BLaER1 treated with 17β-estradiol and CSF1 and Interleukin-3, amounts not matched to agents 10 nM and 100 nM (cell line): ENCODE results near the gene SCD5.

Source experiments
- H3K27ac ChIP-seq, 11 experiments: shearing (Covaris generic); formaldehyde crosslinking; 2 replicates each; pipeline ENCODE4 v1.8.1; 2022
- H3K27me3 ChIP-seq, 11 experiments: shearing (Covaris generic); formaldehyde crosslinking; 2 replicates each; pipeline ENCODE4 v1.8.1; 2022
- H3K36me3 ChIP-seq, 11 experiments: shearing (Covaris generic); formaldehyde crosslinking; 2 replicates each; pipeline ENCODE4 v1.8.1; 2022
- H3K4me1 ChIP-seq, 10 experiments: shearing (Covaris generic); formaldehyde crosslinking; 2 replicates each; pipeline ENCODE4 v1.8.1; 2022
- H3K4me2 ChIP-seq, 11 experiments: shearing (Covaris generic); formaldehyde crosslinking; 2 replicates each; pipeline ENCODE4 v1.8.1; 2022
- H3K4me3 ChIP-seq, 10 experiments: shearing (Covaris generic); formaldehyde crosslinking; 2 replicates each; pipeline ENCODE4 v1.8.1; 2022
- H3K9ac ChIP-seq, 11 experiments: shearing (Covaris generic); formaldehyde crosslinking; 2 replicates each; pipeline ENCODE4 v1.8.1; 2022
- H3K9me3 ChIP-seq, 11 experiments: shearing (Covaris generic); formaldehyde crosslinking; replicated peaks in 1 of 11; 2 replicates each; pipeline ENCODE4 v1.8.1; 2022
- H4K20me1 ChIP-seq, 11 experiments: shearing (Covaris generic); formaldehyde crosslinking; 2 replicates each; pipeline ENCODE4 v1.8.1; 2022
- Cebpa-rat ChIP-seq, 11 experiments: shearing (Covaris generic); IDR thresholded peaks; 2 replicates each; pipeline ENCODE4 v1.8.1; 2022

SCD5 gene

DNA sequence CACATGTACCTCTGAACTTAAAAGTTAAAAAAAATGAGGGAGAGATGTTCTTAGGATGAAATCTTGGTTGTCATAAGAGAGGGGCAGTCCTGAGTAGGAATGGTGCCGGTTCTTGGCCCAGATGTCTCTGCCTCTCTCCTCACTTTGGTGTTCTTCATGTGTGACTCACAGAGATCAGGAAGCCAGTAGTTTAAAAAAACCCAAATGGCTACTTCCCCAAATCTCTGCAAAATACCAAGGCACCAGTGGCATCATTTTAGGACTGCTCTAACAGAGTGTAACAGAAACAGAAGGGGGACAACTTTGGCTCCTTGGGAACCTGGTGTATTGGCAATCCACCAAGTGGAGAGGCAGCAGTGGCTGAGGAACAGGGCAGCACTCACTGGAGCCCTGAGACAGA is 116.8 kb downstream of the SCD5 start:
- H3K4me2 ChIP-seq = peak overlapping the region; percentile 52 to 83 (median 65)

GRCh38 chr4:82680834-82681233 is 117.8 kb downstream of the SCD5 start:
- H4K20me1 ChIP-seq = no peaks in the 10 kb centered on the region
- no peak overlapping the region for H3K27ac ChIP-seq
- H3K9me3 ChIP-seq = no peaks in the 10 kb centered on the region
- peak overlapping the region; percentile 53 to 83 (median 69) for H3K4me2 ChIP-seq
- no peak overlapping the region for H3K9ac ChIP-seq
- H3K4me3 ChIP-seq = peak overlapping the region in 3 of 10 experiments; percentile 5 to 19 (median 16); a peak in 3 of 20 replicates
- no peak for TF ChIP-seq Cebpa-rat (IDR thresholded peaks at IDR 0.05)
- H3K27me3 ChIP-seq = no peaks in the 10 kb centered on the region
- peaks cover 0 to 15% (median 0%) of the 10 kb centered on the region in 11 experiments; a peak in 2 of 22 replicates for H3K36me3 ChIP-seq
- peaks cover 18 to 22% (median 20%) of the 10 kb centered on the region in 10 experiments for H3K4me1 ChIP-seq

More for the DNA sequence above, 116.8 kb downstream of the SCD5 start:
- no peaks in the 10 kb centered on the region for H4K20me1 ChIP-seq
- peak overlapping the region in 1 of 11 experiments; percentile 21; a peak in 1 of 22 replicates for H3K27ac ChIP-seq
- no peak overlapping the region for H3K9ac ChIP-seq
- H3K4me1 ChIP-seq = peaks cover 18 to 22% (median 20%) of the 10 kb centered on the region in 10 experiments
- H3K36me3 ChIP-seq = peaks cover 0 to 10% (median 0%) of the 10 kb centered on the region in 11 experiments; a peak in 2 of 22 replicates
- H3K4me3 ChIP-seq = no peak overlapping the region
- no peak for TF ChIP-seq Cebpa-rat (IDR thresholded peaks at IDR 0.05)
- H3K27me3 ChIP-seq = no peaks in the 10 kb centered on the region
- no peaks in the 10 kb centered on the region for H3K9me3 ChIP-seq

DNA sequence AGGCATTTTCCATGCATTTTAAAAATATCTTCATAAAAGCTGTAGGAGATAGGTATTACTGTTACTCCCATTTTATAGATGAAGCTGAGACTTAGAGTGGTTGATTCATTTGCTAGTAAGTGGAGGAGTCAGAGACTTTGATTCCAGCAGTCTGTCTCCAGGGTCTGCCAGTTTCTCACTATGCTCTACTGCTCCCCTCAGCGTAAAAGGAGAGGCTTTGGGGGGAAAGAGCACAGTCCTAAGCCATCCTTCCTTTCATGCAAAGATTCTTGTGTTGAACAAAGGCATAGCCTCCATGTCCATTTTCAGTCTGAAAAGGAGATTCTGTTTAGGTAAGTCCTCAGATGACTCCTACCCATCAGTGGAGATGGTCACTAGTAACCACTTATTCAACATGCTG is 119.1 kb downstream of the SCD5 start:
- no peaks in the 10 kb centered on the region for H3K27me3 ChIP-seq
- peaks cover 18 to 22% (median 20%) of the 10 kb centered on the region in 10 experiments for H3K4me1 ChIP-seq
- H3K4me3 ChIP-seq = no peak overlapping the region
- H3K36me3 ChIP-seq = peaks cover 0 to 15% (median 0%) of the 10 kb centered on the region in 11 experiments; a peak in 2 of 22 replicates
- H4K20me1 ChIP-seq = no peaks in the 10 kb centered on the region
- no peak overlapping the region for H3K4me2 ChIP-seq
- H3K27ac ChIP-seq = no peak overlapping the region
- no peak overlapping the region for H3K9ac ChIP-seq
- H3K9me3 ChIP-seq = no peaks in the 10 kb centered on the region
- TF ChIP-seq Cebpa-rat (IDR thresholded peaks at IDR 0.05) = no peak

DNA sequence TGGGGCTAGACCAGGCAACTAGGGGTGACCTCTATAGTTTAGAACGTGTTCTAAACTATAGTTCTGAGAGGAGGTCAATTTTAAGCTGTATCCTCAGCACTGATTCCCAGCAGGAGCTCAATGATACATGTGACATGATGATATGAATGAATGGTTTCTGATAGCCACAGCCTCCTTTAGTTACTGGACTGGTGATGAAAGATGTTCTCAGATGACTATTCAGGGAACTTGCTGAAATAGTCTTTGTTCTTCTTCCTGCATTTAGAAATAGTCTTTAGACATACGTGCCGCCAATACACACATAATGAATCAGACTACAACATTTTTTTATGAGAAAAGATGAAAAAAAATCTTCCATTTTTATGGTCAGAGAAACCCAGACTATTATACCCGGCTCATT is 120.5 kb downstream of the SCD5 start:
- TF ChIP-seq Cebpa-rat (IDR thresholded peaks at IDR 0.05) = no peak
- no peak overlapping the region for H3K9ac ChIP-seq
- no peak overlapping the region for H3K4me2 ChIP-seq
- no peaks in the 10 kb centered on the region for H3K27me3 ChIP-seq
- H3K9me3 ChIP-seq = no peaks in the 10 kb centered on the region
- H3K4me1 ChIP-seq = peaks cover 18 to 22% (median 20%) of the 10 kb centered on the region in 10 experiments
- H3K27ac ChIP-seq = no peak overlapping the region
- H3K36me3 ChIP-seq = peaks cover 0 to 15% (median 0%) of the 10 kb centered on the region in 11 experiments; a peak in 2 of 22 replicates
- H4K20me1 ChIP-seq = no peaks in the 10 kb centered on the region
- no peak overlapping the region for H3K4me3 ChIP-seq

- H3K9ac ChIP-seq = no peak overlapping the region
- H3K36me3 ChIP-seq = peaks cover 0 to 15% (median 0%) of the 10 kb centered on the region in 11 experiments; a peak in 2 of 22 replicates
- H3K4me1 ChIP-seq = peaks cover 18 to 22% (median 20%) of the 10 kb centered on the region in 10 experiments
- H3K4me3 ChIP-seq = no peak overlapping the region
- no peaks in the 10 kb centered on the region for H3K27me3 ChIP-seq
- no peaks in the 10 kb centered on the region for H3K9me3 ChIP-seq
- no peaks in the 10 kb centered on the region for H4K20me1 ChIP-seq
- H3K4me2 ChIP-seq = no peak overlapping the region
- TF ChIP-seq Cebpa-rat (IDR thresholded peaks at IDR 0.05) = no peak
- no peak overlapping the region for H3K27ac ChIP-seq
Measured at GRCh38 chr4:82677327-82677726, 121.3 kb downstream of the SCD5 start.

GRCh38 chr4:82667761-82668480 is 130.7 kb downstream of the SCD5 start:
- no peaks in the 10 kb centered on the region for H4K20me1 ChIP-seq
- no peak overlapping the region for H3K9ac ChIP-seq

GRCh38 chr4:82666970-82667665 is 131.5 kb downstream of the SCD5 start:
- H3K36me3 ChIP-seq = peaks cover 0 to 26% (median 3%) of the 10 kb centered on the region in 11 experiments; a peak in 5 of 22 replicates
- H3K4me1 ChIP-seq = no peaks in the 10 kb centered on the region

More at GRCh38 chr4:82667761-82668480, 130.7 kb downstream of the SCD5 start:
- TF ChIP-seq Cebpa-rat (IDR thresholded peaks at IDR 0.05) = no peak
- Histone ChIP-seq H3K27ac (no peak overlapping the region), H3K36me3 (peaks cover 0 to 26% (median 3%) of the 10 kb centered on the region in 11 experiments; a peak in 5 of 22 replicates), H3K4me2 (no peak overlapping the region), H3K4me3 (no peak overlapping the region), H3K27me3 (no peaks in the 10 kb centered on the region), H3K9me3 (peaks cover 13 to 32% (median 21%) of the 10 kb centered on the region in 11 experiments), H3K4me1 (no peaks in the 10 kb centered on the region)

GRCh38 chr4:82661181-82661992 is 137.2 kb downstream of the SCD5 start:
- H3K27ac ChIP-seq = no peak overlapping the region
- no peak overlapping the region for H3K4me2 ChIP-seq
- H3K27me3 ChIP-seq = no peaks in the 10 kb centered on the region
- no peaks in the 10 kb centered on the region for H4K20me1 ChIP-seq
- peaks cover 0 to 8% (median 0%) of the 10 kb centered on the region in 11 experiments; a peak in 3 of 22 replicates for H3K36me3 ChIP-seq
- no peak for TF ChIP-seq Cebpa-rat (IDR thresholded peaks at IDR 0.05)
- no peaks in the 10 kb centered on the region for H3K4me1 ChIP-seq
- H3K9me3 ChIP-seq = peaks cover 0 to 7% (median 0%) of the 10 kb centered on the region in 11 experiments; a peak in 3 of 22 replicates
- no peak overlapping the region for H3K4me3 ChIP-seq
- no peak overlapping the region for H3K9ac ChIP-seq

More at GRCh38 chr4:82666970-82667665, 131.5 kb downstream of the SCD5 start:
- H3K9me3 ChIP-seq = peaks cover 13 to 32% (median 21%) of the 10 kb centered on the region in 11 experiments
- no peaks in the 10 kb centered on the region for H3K27me3 ChIP-seq
- H3K9ac ChIP-seq = no peak overlapping the region
- no peak for TF ChIP-seq Cebpa-rat (IDR thresholded peaks at IDR 0.05)
- no peak overlapping the region for H3K4me2 ChIP-seq
- no peak overlapping the region for H3K4me3 ChIP-seq
- H3K27ac ChIP-seq = no peak overlapping the region
- no peaks in the 10 kb centered on the region for H4K20me1 ChIP-seq
